Hepatocyte (in vitro differentiated cells): ENCODE data around the gene EXOC7. TPM values are rescaled to one million over a fixed set of nuclear protein-coding genes. Genes with fewer than 3 reads are reported as not detected.
A peak's percentile ranks its signal among the peaks of the same experiment; 100 is the strongest.

Experiments used
- DNase-seq: peaks from one replicate; pipeline ENCODE4 v3.0.0-alpha.2; 2016; ENCODE audit warnings: low spot score
- H2AFZ ChIP-seq: fragments of 200-600 bp; sonication (generic); 2 replicates; pipeline ENCODE4 v1.6.0; 2016; ENCODE audit warnings: antibody characterized with exemption, mild to moderate bottlenecking
- H3K27ac ChIP-seq: fragments of 200-600 bp; sonication (generic); 2 replicates; pipeline ENCODE4 v1.5.1; 2016; ENCODE audit warnings: mild to moderate bottlenecking
- H3K27me3 ChIP-seq: fragments of 200-600 bp; sonication (generic); 2 replicates; pipeline ENCODE4 v1.6.1; 2016
- H3K36me3 ChIP-seq: fragments of 200-600 bp; sonication (generic); replicated peaks from 2 replicates; pipeline ENCODE4 v1.5.1; 2016; ENCODE audit warnings: low read depth; ENCODE audit not compliant: insufficient read depth
- H3K4me1 ChIP-seq: fragments of 200-600 bp; sonication (generic); 2 replicates; pipeline ENCODE4 v1.5.1; 2016; ENCODE audit warnings: mild to moderate bottlenecking, moderate library complexity; ENCODE audit not compliant: insufficient read depth
- H3K4me2 ChIP-seq: fragments of 200-600 bp; sonication (generic); 2 replicates; pipeline ENCODE4 v1.6.0; 2016
- H3K4me3 ChIP-seq: fragments of 200-600 bp; sonication (generic); 2 replicates; pipeline ENCODE4 v1.5.1; 2016; ENCODE audit warnings: mild to moderate bottlenecking
- H3K79me2 ChIP-seq: fragments of 200-600 bp; sonication (generic); 2 replicates; pipeline ENCODE4 v1.6.0; 2017; ENCODE audit warnings: mild to moderate bottlenecking
- H3K9me2 ChIP-seq: fragments of 200-600 bp; sonication (generic); replicated peaks from 2 replicates; pipeline ENCODE4 v1.6.0; 2017; ENCODE audit warnings: mild to moderate bottlenecking; ENCODE audit not compliant: insufficient read depth
- H3K9me3 ChIP-seq: fragments of 200-600 bp; sonication (generic); 2 replicates; pipeline ENCODE4 v1.5.1; 2016; ENCODE audit warnings: low read depth, mild to moderate bottlenecking
- H4K20me1 ChIP-seq: fragments of 200-600 bp; sonication (generic); 2 replicates; pipeline ENCODE4 v1.6.0; 2016; ENCODE audit warnings: mild to moderate bottlenecking; ENCODE audit not compliant: insufficient read depth, poor library complexity, severe bottlenecking
- CTCF ChIP-seq: fragments of 200-600 bp; sonication (generic); IDR thresholded peaks from 2 replicates; pipeline ENCODE4 v1.5.1; 2016; ENCODE audit warnings: antibody characterized with exemption, mild to moderate bottlenecking; ENCODE audit not compliant: poor library complexity
- EZH2 ChIP-seq: fragments of 200-600 bp; sonication (generic); IDR thresholded peaks from 2 replicates; pipeline ENCODE4 v1.6.1; 2016; ENCODE audit warnings: antibody characterized with exemption, mild to moderate bottlenecking, borderline replicate concordance
- EZH2phosphoT487 ChIP-seq: fragments of 200-600 bp; sonication (generic); IDR thresholded peaks from one replicate; pipeline ENCODE4 v1.6.1; 2018; ENCODE audit warnings: antibody characterized with exemption, mild to moderate bottlenecking, low read depth, moderate library complexity; ENCODE audit not compliant: unreplicated experiment, severe bottlenecking
- WGBS: methylation state at CpG from one replicate; pipeline ENCODE4 v1.1.6; 2016; ENCODE audit warnings: low lambda C conversion rate; ENCODE audit errors: missing lambda C conversion rate; 5-methylcytosine and 5-hydroxymethylcytosine counted together
- polyA plus RNA-seq: library from polyadenylated mRNA; unstranded; fragments of >200 nt; fragmentation: Nextera tagmentation; extraction: Ambion mirVana; gene quantifications from 2 replicates; pipeline ENCODE4 v1.2.1, GENCODE V29; 2016
- total RNA-seq: library from RNA; depleted of rRNA; stranded (reverse); fragments of >200 nt; gene quantifications from 2 replicates; pipeline ENCODE4 v1.2.3, GENCODE V29; 2014

Gene EXOC7
- total and polyA plus RNA-seq, 2 experiments from 2014 or later, result 92.9 to 95.6 TPM

- TF ChIP-seq EZH2 (no peak), CTCF (no peak), EZH2phosphoT487 (no peak)
- Histone ChIP-seq H3K27ac (no peak overlapping the region), H3K36me3 (no peaks in the 10 kb centered on the region), H3K4me2 (no peak overlapping the region), H3K79me2 (no peaks in the 10 kb centered on the region), H3K9me3 (no peaks in the 10 kb centered on the region), H3K27me3 (peaks cover 17% of the 10 kb centered on the region), H3K4me3 (no peak overlapping the region), H3K9me2 (no peaks in the 10 kb centered on the region), H4K20me1 (no peaks in the 10 kb centered on the region), H2AFZ (no peak overlapping the region), H3K4me1 (peaks cover 10% of the 10 kb centered on the region)
- DNase-seq, result no peak
- 94% methylated on average over 15 of the region's 15 CpGs for WGBS
Observed at GRCh38 chr17:76083536-76084182, 19.9 kb downstream of the EXOC7 start.

- no peaks in the 10 kb centered on the region for H4K20me1 ChIP-seq
- H3K9me3 ChIP-seq, result no peaks in the 10 kb centered on the region
- H3K27ac ChIP-seq, result no peak overlapping the region
- no peaks in the 10 kb centered on the region for H3K9me2 ChIP-seq
- no peaks in the 10 kb centered on the region for H3K79me2 ChIP-seq
- H3K27me3 ChIP-seq, result peaks cover 27% of the 10 kb centered on the region
- H3K4me3 ChIP-seq, result no peak overlapping the region
- WGBS, result 87% methylated on average over 20 of the region's 20 CpGs
- H3K36me3 ChIP-seq, result no peaks in the 10 kb centered on the region
- peaks cover 10% of the 10 kb centered on the region for H3K4me1 ChIP-seq
- H2AFZ ChIP-seq, result no peak overlapping the region
- TF ChIP-seq EZH2phosphoT487 (no peak), CTCF (no peak), EZH2 (no peak)
- DNase-seq, result peak; percentile 1
- no peak overlapping the region for H3K4me2 ChIP-seq
Observed at GRCh38 chr17:76082326-76083251, 21.0 kb downstream of the EXOC7 start.

GRCh38 chr17:76081295-76082210 lies 22.0 kb downstream of the EXOC7 start:
- TF ChIP-seq EZH2 (no peak), CTCF (no peak), EZH2phosphoT487 (no peak)
- H3K27me3 ChIP-seq, result peaks cover 38% of the 10 kb centered on the region
- H2AFZ ChIP-seq, result no peak overlapping the region
- no peak overlapping the region for H3K27ac ChIP-seq
- H3K79me2 ChIP-seq, result no peaks in the 10 kb centered on the region
- H3K9me3 ChIP-seq, result no peaks in the 10 kb centered on the region
- 83% methylated on average over 23 of the region's 27 CpGs for WGBS
- no peaks in the 10 kb centered on the region for H3K9me2 ChIP-seq
- H3K4me3 ChIP-seq, result no peak overlapping the region
- DNase-seq, result no peak
- H4K20me1 ChIP-seq, result no peaks in the 10 kb centered on the region
- no peaks in the 10 kb centered on the region for H3K36me3 ChIP-seq
- no peak overlapping the region for H3K4me2 ChIP-seq
- H3K4me1 ChIP-seq, result peaks cover 10% of the 10 kb centered on the region
